ENCODE results near the gene ASXL3.

- TF ChIP-seq YY1 (IDR thresholded peaks at IDR 0.05; ENCODE audit: insufficient read depth, insufficient read length) (no peak), SUZ12 (IDR thresholded peaks at IDR 0.05; ENCODE audit: extremely low read depth, insufficient read depth, insufficient read length) (no peak), ZNF274 (IDR thresholded peaks at IDR 0.05; ENCODE audit: low read depth, low read length) (no peak)
Observed at GRCh38 chr18:33606621-33607020, 28.6 kb downstream of the ASXL3 start.

All from NT2/D1 (cell line).